ENCODE results near the gene TNS1. TPM values are rescaled to one million over a fixed set of nuclear protein-coding genes. Genes with fewer than 3 reads are reported as not detected.
A peak's percentile ranks its signal among the peaks of the same experiment; 100 is the strongest.

The TNS1 gene
- total RNA-seq, 1 donor from 2014 or later, result 227 TPM

DNA sequence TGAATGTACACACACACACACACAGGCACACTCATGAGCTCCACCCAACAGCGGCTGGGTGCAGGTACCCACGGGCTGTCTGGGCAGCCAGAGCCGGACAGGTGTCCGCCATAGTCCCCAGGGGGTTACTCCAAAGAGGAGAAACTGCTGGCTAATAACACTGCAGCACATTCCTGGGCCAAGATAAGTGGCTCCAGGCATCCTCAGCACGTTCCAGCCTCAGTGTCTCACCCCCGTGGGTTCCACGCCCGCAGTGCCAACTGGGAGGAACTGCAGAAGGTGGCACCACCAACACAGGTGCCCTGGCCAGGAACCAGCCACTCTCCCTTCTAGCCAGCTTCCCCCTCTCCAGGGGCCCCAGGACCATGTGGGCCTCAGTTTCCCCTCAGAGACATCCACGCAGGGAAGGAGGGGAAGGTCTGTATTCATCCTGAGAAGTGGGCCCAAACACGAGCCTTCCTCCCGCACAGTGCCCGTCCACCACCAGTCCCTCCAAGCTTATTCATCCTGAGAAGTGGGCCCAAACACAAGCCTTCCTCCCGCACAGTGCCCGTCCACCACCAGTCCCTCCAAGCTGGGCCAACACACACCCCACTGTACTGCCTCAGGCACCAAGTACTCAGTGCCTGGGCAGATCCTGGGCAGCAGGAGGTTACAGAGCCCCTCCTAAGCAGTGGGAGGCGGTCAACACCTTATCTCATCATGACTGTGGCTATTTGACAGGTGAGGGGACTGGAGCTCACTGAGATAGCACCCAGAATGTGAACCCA is 47.6 kb downstream of the TNS1 start:
- Mint-ChIP-seq H3K4me3 (ENCODE audit: unreplicated experiment) (no peak overlapping the region), H3K9me3 (ENCODE audit: low read depth) (no peaks in the 10 kb centered on the region), H3K27me3 (ENCODE audit: low read depth) (no peaks in the 10 kb centered on the region), H3K36me3 (ENCODE audit: low read depth) (peaks cover 7% of the 10 kb centered on the region), H3K27ac (ENCODE audit: unreplicated experiment) (peak overlapping the region; percentile 57), H3K4me1 (ENCODE audit: low read depth) (peaks cover 72% of the 10 kb centered on the region)
- TF ChIP-seq, protein P1, sequence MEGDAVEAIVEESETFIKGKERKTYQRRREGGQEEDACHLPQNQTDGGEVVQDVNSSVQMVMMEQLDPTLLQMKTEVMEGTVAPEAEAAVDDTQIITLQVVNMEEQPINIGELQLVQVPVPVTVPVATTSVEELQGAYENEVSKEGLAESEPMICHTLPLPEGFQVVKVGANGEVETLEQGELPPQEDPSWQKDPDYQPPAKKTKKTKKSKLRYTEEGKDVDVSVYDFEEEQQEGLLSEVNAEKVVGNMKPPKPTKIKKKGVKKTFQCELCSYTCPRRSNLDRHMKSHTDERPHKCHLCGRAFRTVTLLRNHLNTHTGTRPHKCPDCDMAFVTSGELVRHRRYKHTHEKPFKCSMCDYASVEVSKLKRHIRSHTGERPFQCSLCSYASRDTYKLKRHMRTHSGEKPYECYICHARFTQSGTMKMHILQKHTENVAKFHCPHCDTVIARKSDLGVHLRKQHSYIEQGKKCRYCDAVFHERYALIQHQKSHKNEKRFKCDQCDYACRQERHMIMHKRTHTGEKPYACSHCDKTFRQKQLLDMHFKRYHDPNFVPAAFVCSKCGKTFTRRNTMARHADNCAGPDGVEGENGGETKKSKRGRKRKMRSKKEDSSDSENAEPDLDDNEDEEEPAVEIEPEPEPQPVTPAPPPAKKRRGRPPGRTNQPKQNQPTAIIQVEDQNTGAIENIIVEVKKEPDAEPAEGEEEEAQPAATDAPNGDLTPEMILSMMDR (IDR thresholded peaks at IDR 0.05), result no peak
- no peak for DNase-seq (ENCODE audit: low spot score)

DNA sequence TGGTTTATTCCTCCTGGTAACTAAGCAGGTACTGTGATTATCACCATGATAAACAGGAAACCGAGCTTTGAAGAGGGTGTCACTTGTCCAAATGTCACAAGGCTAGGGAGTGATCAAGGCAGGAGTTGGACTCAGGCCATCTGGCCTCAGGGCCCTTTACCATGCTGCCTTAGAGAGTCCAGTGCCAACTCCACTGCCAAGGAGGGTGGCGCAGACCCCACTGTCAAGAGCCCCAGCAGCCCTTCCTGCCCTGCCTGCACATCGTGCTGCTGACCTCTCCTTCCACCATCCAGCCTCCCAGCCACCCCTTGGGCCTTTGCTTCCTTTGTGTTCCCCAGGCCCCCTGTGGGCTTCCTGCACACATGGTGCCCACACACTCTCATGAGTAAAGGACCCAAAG is 48.3 kb downstream of the TNS1 start:
- TF ChIP-seq, protein P1 (IDR thresholded peaks at IDR 0.05), result no peak
- Mint-ChIP-seq H3K9me3 (ENCODE audit: low read depth) (no peaks in the 10 kb centered on the region), H3K4me3 (ENCODE audit: unreplicated experiment) (no peak overlapping the region), H3K4me1 (ENCODE audit: low read depth) (peaks cover 67% of the 10 kb centered on the region), H3K27me3 (ENCODE audit: low read depth) (no peaks in the 10 kb centered on the region), H3K27ac (ENCODE audit: unreplicated experiment) (peak overlapping the region; percentile 74), H3K36me3 (ENCODE audit: low read depth) (peaks cover 7% of the 10 kb centered on the region)
- DNase-seq (ENCODE audit: low spot score), result no peak

GRCh38 chr2:217954051-217954450 is 48.7 kb downstream of the TNS1 start:
- H3K36me3 Mint-ChIP-seq (ENCODE audit: low read depth), result peaks cover 7% of the 10 kb centered on the region
- H3K4me3 Mint-ChIP-seq (ENCODE audit: unreplicated experiment), result no peak overlapping the region
- no peaks in the 10 kb centered on the region for H3K27me3 Mint-ChIP-seq (ENCODE audit: low read depth)
- H3K9me3 Mint-ChIP-seq (ENCODE audit: low read depth), result no peaks in the 10 kb centered on the region
- DNase-seq (ENCODE audit: low spot score), result no peak
- H3K4me1 Mint-ChIP-seq (ENCODE audit: low read depth), result peaks cover 71% of the 10 kb centered on the region
- TF ChIP-seq, protein P1 (IDR thresholded peaks at IDR 0.05), result no peak
- peak overlapping the region; percentile 74 for H3K27ac Mint-ChIP-seq (ENCODE audit: unreplicated experiment)

GRCh38 chr2:217953531-217953932 is 49.3 kb downstream of the TNS1 start:
- Mint-ChIP-seq H3K36me3 (ENCODE audit: low read depth) (peaks cover 7% of the 10 kb centered on the region), H3K27ac (ENCODE audit: unreplicated experiment) (peak overlapping the region; percentile 85), H3K4me3 (ENCODE audit: unreplicated experiment) (no peak overlapping the region), H3K27me3 (ENCODE audit: low read depth) (no peaks in the 10 kb centered on the region), H3K4me1 (ENCODE audit: low read depth) (peaks cover 76% of the 10 kb centered on the region), H3K9me3 (ENCODE audit: low read depth) (no peaks in the 10 kb centered on the region)
- TF ChIP-seq, protein P1 (IDR thresholded peaks at IDR 0.05), result peak; percentile 23
- no peak for DNase-seq (ENCODE audit: low spot score)

- TF ChIP-seq, protein P1 (IDR thresholded peaks at IDR 0.05), result no peak
- Mint-ChIP-seq H3K27ac (ENCODE audit: unreplicated experiment) (peak overlapping the region; percentile 78), H3K36me3 (ENCODE audit: low read depth) (peaks cover 7% of the 10 kb centered on the region), H3K4me1 (ENCODE audit: low read depth) (peaks cover 79% of the 10 kb centered on the region), H3K9me3 (ENCODE audit: low read depth) (no peaks in the 10 kb centered on the region), H3K27me3 (ENCODE audit: low read depth) (no peaks in the 10 kb centered on the region), H3K4me3 (ENCODE audit: unreplicated experiment) (no peak overlapping the region)
- no peak for DNase-seq (ENCODE audit: low spot score)
Observed at GRCh38 chr2:217953011-217953481, 49.7 kb downstream of the TNS1 start.
